Endothelial cell of umbilical vein (primary cell): ENCODE results near the gene TRAP1. TPM values are rescaled to one million over a fixed set of nuclear protein-coding genes. Genes with fewer than 3 reads are reported as not detected.

ENCODE experiments used
- BruUV-seq: library from RNA; stranded (reverse); fragments of 400-500 nt; replicated peaks from 2 replicates; lab custom pipeline; 2021; lab: Mats Ljungman, UMichigan
- CTCF ChIA-PET: fragments of 300-600, 350-600 bp; sonication (Branson Sonifier 250); formaldehyde crosslinking; loops from one replicate; lab custom pipeline; 2021; ENCODE audit warnings: antibody characterized with exemption, inconsistent platforms; lab: Charles Lee
- POLR2A ChIA-PET: fragments of 300-600, 350-600 bp; sonication (Branson Sonifier 250); formaldehyde crosslinking; loops from one replicate; lab custom pipeline; 2021; ENCODE audit warnings: antibody characterized with exemption, inconsistent platforms; lab: Charles Lee
- DNase-seq: peaks from one replicate; pipeline ENCODE4 v3.0.0-alpha.2; 2011; ENCODE audit warnings: low read depth, low spot score
- FAIRE-seq: peaks from 2 replicates; lab custom pipeline; 2011; peaks lifted over from hg19 to GRCh38; lab: Jason Lieb, UNC
- H2AFZ ChIP-seq: 2 replicates; pipeline ENCODE4 v1.6.0; 2012; ENCODE audit warnings: low read depth, low read length, control low read depth, inconsistent platforms
- H3K27ac ChIP-seq: 2 replicates; pipeline ENCODE4 v1.5.1; 2011; ENCODE audit warnings: low read depth, mild to moderate bottlenecking, control low read depth, low read length, moderate library complexity; ENCODE audit not compliant: insufficient read depth
- H3K27me3 ChIP-seq, 2 experiments: 2 replicates each; pipeline versions ENCODE4 v1.6.0 to v1.6.1; 2011; ENCODE audit warnings: low read length in 2 of 2, mixed read lengths in 1 of 2; ENCODE audit not compliant: control insufficient read depth in 2 of 2, insufficient read depth in 2 of 2
- H3K36me3 ChIP-seq, 2 experiments: 2 replicates in 1 of 2; 3 replicates in 1 of 2; pipeline ENCODE4 v1.5.1; 2011; ENCODE audit warnings: low read length in 2 of 2, mild to moderate bottlenecking in 1 of 2, moderate library complexity in 1 of 2; ENCODE audit not compliant: control insufficient read depth in 2 of 2, insufficient read depth in 2 of 2; ENCODE audit errors: extremely low read depth in 1 of 2
- H3K4me1 ChIP-seq: 3 replicates; pipeline ENCODE4 v1.5.1; 2011; ENCODE audit warnings: mild to moderate bottlenecking, low read length; ENCODE audit not compliant: control insufficient read depth, insufficient read depth; ENCODE audit errors: extremely low read depth
- H3K4me2 ChIP-seq: 2 replicates; pipeline ENCODE4 v1.6.1; 2011; ENCODE audit warnings: low read length, control low read depth, mixed read lengths; ENCODE audit not compliant: insufficient read depth
- H3K4me3 ChIP-seq, 3 experiments: fragments of 200-600 bp in 1 of 3; sonication (generic), shearing (Covaris generic) in 1 of 3; replicated peaks in 1 of 3; 2 replicates each; pipeline ENCODE4 v1.5.1; 2011 to 2016; ENCODE audit warnings: control low read depth in 3 of 3, low read length in 3 of 3, mild to moderate bottlenecking in 2 of 3, inconsistent platforms in 1 of 3, low read depth in 1 of 3, moderate library complexity in 1 of 3; ENCODE audit not compliant: insufficient read depth in 1 of 3
- H3K79me2 ChIP-seq: 2 replicates; pipeline ENCODE4 v1.6.0; 2012; ENCODE audit warnings: low read length, inconsistent platforms; ENCODE audit not compliant: control insufficient read depth, insufficient read depth
- H3K9ac ChIP-seq: replicated peaks from 2 replicates; pipeline ENCODE3; 2011; ENCODE audit warnings: low read length, control low read depth; ENCODE audit not compliant: insufficient read depth; ENCODE audit errors: extremely low read depth
- H3K9me1 ChIP-seq: replicated peaks from 3 replicates; pipeline ENCODE4 v1.6.0; 2011; ENCODE audit warnings: mild to moderate bottlenecking, low read length; ENCODE audit not compliant: control insufficient read depth, insufficient read depth; ENCODE audit errors: extremely low read depth
- H3K9me3 ChIP-seq: replicated peaks from 2 replicates; pipeline ENCODE4 v1.5.1; 2012; ENCODE audit warnings: low read length, inconsistent platforms; ENCODE audit not compliant: control insufficient read depth, insufficient read depth
- H4K20me1 ChIP-seq: replicated peaks from 2 replicates; pipeline ENCODE3; 2011; ENCODE audit warnings: mild to moderate bottlenecking, low read length; ENCODE audit not compliant: control insufficient read depth, insufficient read depth; ENCODE audit errors: extremely low read depth
- EZH2 ChIP-seq: IDR thresholded peaks from 2 replicates; pipeline ENCODE4 v1.6.1; 2012; ENCODE audit warnings: borderline replicate concordance, low read depth, mild to moderate bottlenecking, moderate library complexity, low read length, inconsistent platforms; ENCODE audit not compliant: severe bottlenecking
- FOS ChIP-seq: IDR thresholded peaks from 2 replicates; pipeline ENCODE4 v1.6.1; 2011; ENCODE audit warnings: mild to moderate bottlenecking, low read length, moderate library complexity, borderline replicate concordance; ENCODE audit not compliant: insufficient read depth
- GATA2 ChIP-seq: IDR thresholded peaks from 2 replicates; pipeline ENCODE4 v1.7.0; 2011; ENCODE audit warnings: low read depth, mild to moderate bottlenecking, moderate library complexity, mixed read lengths, low read length; ENCODE audit not compliant: insufficient read length, insufficient read depth
- JUN ChIP-seq: IDR thresholded peaks from 2 replicates; pipeline ENCODE4 v1.6.1; 2011; ENCODE audit warnings: borderline replicate concordance, low read depth; ENCODE audit not compliant: insufficient read length, insufficient read depth
- MYC ChIP-seq: IDR thresholded peaks from one replicate; pipeline ENCODE4 v1.6.1; 2011; ENCODE audit warnings: mild to moderate bottlenecking, low read depth, low read length
- POLR2A ChIP-seq: IDR thresholded peaks from 2 replicates; pipeline ENCODE4 v1.6.1; 2012; ENCODE audit warnings: low read depth, mild to moderate bottlenecking, control low read depth, low read length
- POLR2AphosphoS5 ChIP-seq: IDR thresholded peaks from 2 replicates; pipeline ENCODE4 v1.6.1; 2012; ENCODE audit warnings: low read depth, mild to moderate bottlenecking, control low read depth, low read length, moderate library complexity; ENCODE audit not compliant: insufficient read depth
- dilution Hi-C: fragments of 300-500 bp; cut with MboI; formaldehyde crosslinking; loops from one replicate; pipeline ENCODE4 v1.15.0; 2019; ENCODE audit warnings: low sequenced_read_pairs; ENCODE audit not compliant: extremely low pct_ligation_motif_present
- intact Hi-C: fragments of 100-400 bp; cut with micrococcal nuclease; formaldehyde crosslinking; loops from one replicate; pipeline ENCODE4 v1.10.0; 2022
- polyA plus RNA-seq, 4 experiments: library from polyadenylated mRNA; depleted of rRNA in 3 of 4; stranded (reverse) in 3 of 4; unstranded in 1 of 4; fragments of >200 nt; gene quantifications; 2 replicates each; pipeline versions ENCODE4 v1.2.1 to v1.2.3, GENCODE V29; 2011 to 2012; ENCODE audit warnings: missing spikeins in 1 of 4
- total RNA-seq: library from RNA; stranded (reverse); gene quantifications from 2 replicates; pipeline ENCODE4 v1.2.3, GENCODE V29; 2021
- TF ChIP-seq, protein P1 (sequence below), 2 donors: IDR thresholded peaks; 1 replicate in 1 of 2; 2 replicates in 1 of 2; pipeline ENCODE4 v1.5.1; 2011; ENCODE audit warnings: low read length in 2 of 2, mild to moderate bottlenecking in 2 of 2, moderate library complexity in 2 of 2, control low read depth in 1 of 2, inconsistent platforms in 1 of 2, low read depth in 1 of 2; ENCODE audit not compliant: insufficient read depth in 1 of 2; ENCODE audit errors: extremely low read depth in 1 of 2
- TF ChIP-seq, protein P2 (sequence below): IDR thresholded peaks from 2 replicates; pipeline ENCODE4 v1.6.1; 2011; ENCODE audit not compliant: insufficient read depth, insufficient read length

Gene TRAP1
- total and polyA plus RNA-seq, 2 donors (not counting 3 experiments of a cell fraction or from before 2014, with no cell fraction given): 95.6 to 102 TPM

DNA sequence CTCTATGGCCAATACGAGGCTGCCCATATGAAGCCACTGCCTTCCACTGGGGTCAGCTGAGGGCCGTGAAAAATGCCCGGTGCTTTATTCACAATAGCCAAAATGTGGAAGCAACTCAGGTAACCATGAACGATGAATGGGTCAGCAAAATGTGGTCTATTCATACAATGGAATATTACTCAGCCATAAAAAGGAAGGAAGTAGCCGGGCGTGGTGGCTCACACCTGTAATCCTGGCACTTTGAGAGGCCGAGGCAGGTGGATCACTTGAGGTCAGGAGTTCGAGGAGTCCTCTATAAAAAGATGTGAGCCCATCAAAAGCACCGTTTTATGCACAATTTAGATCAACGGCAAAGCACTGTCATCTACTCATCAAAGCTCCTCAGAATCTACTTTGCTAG, 5.2 kb upstream of the TRAP1 start:
- dilution Hi-C loops: no loop called here
- H3K9ac ChIP-seq: no peak overlapping the region
- CTCF ChIA-PET: interaction anchor here (0.6 kb wide), 1 partner anchor 12 kb away, joined by 3 read pairs; no protein-coding TSS in a partner anchor

DNA sequence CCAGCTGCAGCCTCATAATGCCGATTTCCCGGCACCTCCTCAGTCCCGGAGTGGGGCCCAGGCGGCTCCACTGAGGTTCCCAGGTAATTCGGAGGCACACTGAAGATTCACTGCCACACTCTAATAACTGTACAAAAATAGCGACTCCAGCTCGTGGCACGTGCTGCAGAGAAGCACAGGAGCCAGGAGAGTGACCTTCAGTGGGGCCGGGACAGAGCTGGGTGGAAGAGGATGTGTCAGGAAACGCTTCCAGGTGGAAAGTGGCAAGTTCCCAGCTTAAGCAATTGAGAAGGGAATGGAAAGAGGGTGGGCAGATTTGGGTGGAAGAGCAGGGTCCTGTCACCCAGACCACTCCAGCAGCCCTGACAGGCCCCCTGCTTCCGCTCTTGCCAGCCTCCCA, 3.1 kb upstream of the TRAP1 start:
- Histone ChIP-seq H3K9ac (no peak overlapping the region), H4K20me1 (no peaks in the 10 kb centered on the region), H3K36me3 (no peaks in the 10 kb centered on the region), H3K27ac (no peak overlapping the region), H3K4me2 (no peak overlapping the region), H3K9me1 (no peaks in the 10 kb centered on the region), H3K9me3 (no peaks in the 10 kb centered on the region), H2AFZ (no peak overlapping the region), H3K27me3 (no peaks in the 10 kb centered on the region), H3K79me2 (peaks cover 16% of the 10 kb centered on the region), H3K4me1 (peaks cover 14% of the 10 kb centered on the region), H3K4me3 (no peak overlapping the region)
- CTCF ChIA-PET: no interaction called here
- POLR2A ChIA-PET: no interaction called here
- no peak for DNase-seq
- TF ChIP-seq EZH2 (no peak), FOS (no peak), POLR2A (no peak), GATA2 (no peak), JUN (no peak), POLR2AphosphoS5 (no peak), MYC (no peak)
- TF ChIP-seq, protein P1, sequence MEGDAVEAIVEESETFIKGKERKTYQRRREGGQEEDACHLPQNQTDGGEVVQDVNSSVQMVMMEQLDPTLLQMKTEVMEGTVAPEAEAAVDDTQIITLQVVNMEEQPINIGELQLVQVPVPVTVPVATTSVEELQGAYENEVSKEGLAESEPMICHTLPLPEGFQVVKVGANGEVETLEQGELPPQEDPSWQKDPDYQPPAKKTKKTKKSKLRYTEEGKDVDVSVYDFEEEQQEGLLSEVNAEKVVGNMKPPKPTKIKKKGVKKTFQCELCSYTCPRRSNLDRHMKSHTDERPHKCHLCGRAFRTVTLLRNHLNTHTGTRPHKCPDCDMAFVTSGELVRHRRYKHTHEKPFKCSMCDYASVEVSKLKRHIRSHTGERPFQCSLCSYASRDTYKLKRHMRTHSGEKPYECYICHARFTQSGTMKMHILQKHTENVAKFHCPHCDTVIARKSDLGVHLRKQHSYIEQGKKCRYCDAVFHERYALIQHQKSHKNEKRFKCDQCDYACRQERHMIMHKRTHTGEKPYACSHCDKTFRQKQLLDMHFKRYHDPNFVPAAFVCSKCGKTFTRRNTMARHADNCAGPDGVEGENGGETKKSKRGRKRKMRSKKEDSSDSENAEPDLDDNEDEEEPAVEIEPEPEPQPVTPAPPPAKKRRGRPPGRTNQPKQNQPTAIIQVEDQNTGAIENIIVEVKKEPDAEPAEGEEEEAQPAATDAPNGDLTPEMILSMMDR (IDR thresholded peaks at IDR 0.05; ENCODE audit: extremely low read depth in 1 of 2, insufficient read depth in 1 of 2, low read depth in 1 of 2, low read length in 2 of 2): no peak
- TF ChIP-seq, protein P2, sequence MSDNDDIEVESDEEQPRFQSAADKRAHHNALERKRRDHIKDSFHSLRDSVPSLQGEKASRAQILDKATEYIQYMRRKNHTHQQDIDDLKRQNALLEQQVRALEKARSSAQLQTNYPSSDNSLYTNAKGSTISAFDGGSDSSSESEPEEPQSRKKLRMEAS: no peak
- no TSS peak for BruUV-seq
- dilution Hi-C loops (no loop called here), intact Hi-C loops (no loop called here)
- no peak for FAIRE-seq

More for the DNA sequence above, 5.2 kb upstream of the TRAP1 start:
- TF ChIP-seq POLR2A (no peak), EZH2 (no peak), FOS (no peak), POLR2AphosphoS5 (no peak), JUN (no peak)
- H3K4me3 ChIP-seq: no peak overlapping the region
- no peak overlapping the region for H2AFZ ChIP-seq
- no peaks in the 10 kb centered on the region for H4K20me1 ChIP-seq
- POLR2A ChIA-PET: no interaction called here
- DNase-seq (no peak), FAIRE-seq (no peak)
- H3K4me2 ChIP-seq: no peak overlapping the region
- H3K4me1 ChIP-seq: peaks cover 7% of the 10 kb centered on the region
- peaks cover under 1 to 3% of the 10 kb centered on the region in 2 experiments for H3K36me3 ChIP-seq
- H3K27me3 ChIP-seq: no peaks in the 10 kb centered on the region
- no TSS peak for BruUV-seq
- no peaks in the 10 kb centered on the region for H3K79me2 ChIP-seq
- H3K9me1 ChIP-seq: no peaks in the 10 kb centered on the region
- H3K27ac ChIP-seq: no peak overlapping the region
- intact Hi-C loops: no loop called here
- H3K9me3 ChIP-seq: no peaks in the 10 kb centered on the region
